GM19468 (cell line): ENCODE measurements around the gene TPRX2.
"Not testable (repeated sequence)": the region's sequence is repeated elsewhere in the genome, so short reads cannot be mapped to it uniquely, and the experiment has no call there.

Experiments used
- ATAC-seq: cut with Tn5 transposase; IDR thresholded peaks from one replicate; pipeline ENCODE4 v1.9.1; 2021; ENCODE audit warnings: mild to moderate bottlenecking, moderate library complexity, moderate number of reproducible peaks; ENCODE audit not compliant: unreplicated experiment; ENCODE audit errors: extremely low read depth

Gene TPRX2

GRCh38 chr19:47858646-47859285 lies at the start of gene TPRX2:
Gene TPRX2 (plus strand): TSS chr19:47859235. CDS start chr19:47859247, 12 bp downstream.
- ATAC-seq: not testable (repeated sequence)

- ATAC-seq: no peak
These were observed 45.6 kb upstream of the TPRX2 start for GRCh38 chr19:47813304-47813994.

DNA sequence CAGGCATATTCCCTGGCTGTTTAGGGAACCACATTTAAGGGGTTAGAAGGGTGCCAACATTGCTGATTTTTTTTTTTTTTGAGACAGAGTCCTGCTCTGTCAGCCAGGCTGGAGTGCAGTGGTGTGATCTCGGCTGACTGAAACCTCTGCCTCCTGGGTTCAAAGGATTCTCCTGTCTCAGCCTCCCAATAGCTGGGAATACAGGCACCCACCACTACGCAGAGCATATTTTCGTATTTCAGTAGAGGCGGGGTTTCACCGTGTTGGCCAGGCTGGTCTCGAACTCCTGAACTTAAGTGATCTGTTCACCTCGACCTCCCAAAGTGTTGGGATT lies 45.1 kb upstream of the TPRX2 start:
- no peak for ATAC-seq

GRCh38 chr19:47816270-47816669 lies 42.8 kb upstream of the TPRX2 start:
- not testable (repeated sequence) for ATAC-seq

- not testable (repeated sequence) for ATAC-seq
These were observed 40.8 kb upstream of the TPRX2 start for GRCh38 chr19:47818221-47818620.

DNA sequence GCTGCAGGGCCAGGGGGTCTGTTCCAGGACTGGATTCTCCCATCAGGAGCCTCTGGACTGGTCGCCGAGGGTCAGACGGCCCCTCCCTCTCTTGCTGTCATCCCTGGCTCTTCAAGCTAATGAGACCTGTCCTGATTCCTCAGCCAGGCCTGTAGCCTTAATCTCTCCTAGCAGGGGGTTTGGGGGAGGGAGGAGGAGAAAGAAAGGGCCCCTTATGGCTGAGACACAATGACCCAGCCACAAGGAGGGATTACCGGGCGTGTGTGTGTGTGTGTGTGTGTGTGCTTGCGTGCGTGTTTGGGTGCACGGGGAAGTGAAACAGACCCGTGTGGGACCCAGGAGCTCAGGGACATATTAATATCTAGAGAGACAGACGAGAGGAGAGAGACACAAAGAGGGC lies 39.2 kb upstream of the TPRX2 start:
- no peak for ATAC-seq

- no peak for ATAC-seq
These were observed 38.6 kb upstream of the TPRX2 start for GRCh38 chr19:47820410-47820809.

DNA sequence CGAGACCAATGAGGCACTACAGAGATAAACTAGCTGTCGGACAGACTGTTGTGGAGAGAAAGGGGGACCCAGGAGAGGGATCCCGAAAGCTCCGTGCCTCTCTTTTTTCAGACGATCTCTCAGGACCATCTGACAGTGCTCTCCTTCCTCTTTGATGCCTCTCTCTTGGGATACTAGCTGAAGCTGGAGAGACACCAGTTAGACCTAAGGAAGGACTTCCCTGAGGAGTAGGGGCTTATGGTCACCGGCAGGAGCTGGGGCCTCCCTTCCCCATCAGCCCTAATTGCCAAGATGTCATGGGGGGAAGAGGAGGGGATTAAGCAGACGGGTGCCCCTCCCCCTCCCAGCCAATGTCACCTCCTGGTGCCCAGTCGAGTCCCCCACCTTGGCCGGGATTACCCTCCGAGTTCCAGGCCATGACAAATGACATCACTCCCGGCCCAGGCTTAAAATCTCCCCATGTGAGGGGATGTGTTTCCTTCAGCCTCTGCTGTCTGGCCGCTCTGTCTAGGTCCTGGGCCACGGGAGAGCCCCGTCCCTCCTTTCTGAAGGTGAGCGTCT lies 37.5 kb upstream of the TPRX2 start, which contains the start of gene CRX:
Gene CRX (plus strand): TSS at position 478 of the 561 bp plus-strand sequence. CDS start 12,507 bp downstream, outside the sequence.
- ATAC-seq: no peak

GRCh38 chr19:47824396-47824795 lies 34.6 kb upstream of the TPRX2 start:
- ATAC-seq: no peak

DNA sequence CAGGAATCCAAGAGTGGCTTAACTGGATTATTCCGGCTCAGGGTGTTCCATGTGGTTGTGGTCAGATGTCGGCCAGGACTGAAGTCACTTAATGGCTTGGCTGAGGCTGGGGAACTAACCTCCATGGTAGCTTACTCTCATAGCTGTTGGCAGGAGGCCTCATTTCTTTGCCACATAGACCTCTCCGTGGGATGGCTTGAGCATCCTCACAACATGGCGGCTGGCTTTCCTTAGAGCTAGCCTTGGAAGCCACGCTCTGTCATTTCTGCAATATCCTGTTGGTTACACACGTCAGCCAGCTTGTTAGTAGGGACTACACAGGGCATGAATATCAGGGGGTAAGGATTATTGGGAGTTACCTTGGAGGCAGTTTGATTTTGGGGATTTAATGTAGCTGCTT lies 32.2 kb upstream of the TPRX2 start:
- ATAC-seq: no peak

GRCh38 chr19:47832723-47833122 lies 26.3 kb upstream of the TPRX2 start:
- no peak for ATAC-seq

GRCh38 chr19:47836038-47836437 lies 23.0 kb upstream of the TPRX2 start:
- no peak for ATAC-seq

- ATAC-seq: no peak
These were observed 19.6 kb upstream of the TPRX2 start for GRCh38 chr19:47839411-47839810.

DNA sequence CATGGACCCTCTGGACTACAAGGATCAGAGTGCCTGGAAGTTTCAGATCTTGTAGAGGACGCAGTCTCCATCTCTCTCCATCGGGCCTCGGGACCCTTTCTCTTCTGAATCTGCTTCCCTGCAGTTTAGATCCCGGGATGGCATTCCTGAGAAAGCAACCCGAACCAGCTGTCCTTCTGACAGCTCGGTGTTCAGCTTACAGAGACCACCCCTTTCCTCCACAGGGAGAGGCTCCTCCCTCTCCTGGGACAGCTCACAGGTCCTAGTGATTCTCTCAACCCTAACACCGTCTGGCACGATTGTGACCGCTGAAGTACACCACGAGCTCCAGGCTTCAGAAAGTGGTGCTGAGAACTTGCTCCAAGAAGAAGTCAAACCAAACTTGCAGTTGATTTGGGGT lies 19.1 kb upstream of the TPRX2 start:
- no peak for ATAC-seq

DNA sequence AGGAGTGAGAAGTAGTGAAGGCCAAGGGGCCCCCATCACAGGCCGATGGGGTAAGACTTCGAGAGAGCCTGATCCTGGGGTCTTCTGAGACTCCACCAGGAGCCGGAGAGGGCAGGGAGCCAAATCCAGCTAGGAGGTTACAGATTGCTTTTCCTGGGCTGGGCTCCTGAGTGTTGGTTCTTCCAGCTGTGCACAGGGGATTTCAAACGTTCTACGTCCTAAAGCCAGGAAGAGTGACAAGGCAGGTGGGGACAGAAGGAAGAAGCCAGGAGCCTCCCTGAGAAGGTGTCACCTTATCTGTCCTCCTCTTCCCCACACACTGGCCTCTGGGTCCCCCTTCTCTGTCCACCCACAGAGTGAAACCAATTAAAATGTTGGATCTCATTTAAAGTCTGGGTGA lies 16.1 kb upstream of the TPRX2 start:
- ATAC-seq: no peak

GRCh38 chr19:47848425-47848822 lies 10.6 kb upstream of the TPRX2 start:
- no peak for ATAC-seq

- ATAC-seq: no peak
These were observed 10.1 kb upstream of the TPRX2 start for GRCh38 chr19:47848823-47849473.

DNA sequence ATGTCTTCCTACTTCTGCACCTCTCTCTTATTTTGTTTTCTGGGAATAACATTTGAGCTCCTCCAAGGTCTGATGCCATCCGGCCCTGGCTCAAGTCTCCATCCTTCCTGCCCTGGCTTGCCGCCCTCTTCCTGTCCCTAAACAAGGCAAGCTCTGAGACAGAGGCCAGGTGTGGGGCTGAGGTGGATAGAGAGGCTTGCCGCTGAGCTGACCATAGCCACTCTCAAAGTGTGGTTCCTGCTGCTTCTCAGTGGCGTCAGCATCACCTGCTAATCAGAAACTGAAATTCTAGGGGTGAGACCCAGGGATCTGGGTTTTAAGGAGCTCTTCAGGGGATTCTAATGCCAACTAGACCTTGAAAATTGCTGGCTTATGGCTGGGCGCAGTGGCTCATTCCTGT lies 6.0 kb upstream of the TPRX2 start:
- ATAC-seq: no peak

GRCh38 chr19:47854459-47854858 lies 4.6 kb upstream of the TPRX2 start:
- ATAC-seq: no peak

GRCh38 chr19:47858231-47858630 lies 804 bp upstream of the TPRX2 start:
- not testable (repeated sequence) for ATAC-seq

- ATAC-seq: not testable (repeated sequence)
These were observed 803 bp downstream of the TPRX2 start for GRCh38 chr19:47859838-47860237.
